MM.1S (cell line): ENCODE data around the gene MINAR2.

ENCODE experiments used
- DNase-seq: peaks from one replicate; pipeline ENCODE4 v3.0.0-alpha.2; 2015
- H2AFZ ChIP-seq: fragments of 300-600 bp; sonication (generic); 2 replicates; pipeline ENCODE4 v1.6.0; 2016; ENCODE audit warnings: antibody characterized with exemption, low read length
- H3F3A ChIP-seq: fragments of 300-600 bp; sonication (generic); 2 replicates; pipeline ENCODE4 v1.6.1; 2016; ENCODE audit warnings: mild to moderate bottlenecking, antibody characterized with exemption, low read length, moderate library complexity, mixed read lengths; ENCODE audit not compliant: insufficient read depth
- H3K27ac ChIP-seq: fragments of 300-600 bp; sonication (generic); 2 replicates; pipeline ENCODE4 v1.5.1; 2016; ENCODE audit warnings: mild to moderate bottlenecking, low read length
- H3K27me3 ChIP-seq: fragments of 300-600 bp; sonication (generic); replicated peaks from 2 replicates; pipeline ENCODE4 v1.6.0; 2016; ENCODE audit warnings: low read length; ENCODE audit not compliant: insufficient read depth
- H3K36me3 ChIP-seq: fragments of 300-600 bp; sonication (generic); replicated peaks from 2 replicates; pipeline ENCODE4 v1.6.1; 2016; ENCODE audit warnings: mild to moderate bottlenecking, low read length, mixed read lengths; ENCODE audit not compliant: insufficient read depth
- H3K4me1 ChIP-seq: fragments of 300-600 bp; sonication (generic); 2 replicates; pipeline ENCODE4 v1.6.1; 2016; ENCODE audit warnings: low read length, mixed read lengths
- H3K4me2 ChIP-seq: fragments of 300-600 bp; sonication (generic); 2 replicates; pipeline ENCODE4 v1.6.0; 2016; ENCODE audit warnings: low read depth, low read length
- H3K4me3 ChIP-seq: fragments of 300-600 bp; sonication (generic); 2 replicates; pipeline ENCODE4 v1.5.1; 2016; ENCODE audit warnings: low read length, mixed read lengths
- H3K79me2 ChIP-seq: fragments of 300-600 bp; sonication (generic); 2 replicates; pipeline ENCODE4 v1.6.1; 2016; ENCODE audit warnings: mixed run types, low read length, mixed read lengths
- H3K9ac ChIP-seq: fragments of 300-600 bp; sonication (generic); 2 replicates; pipeline ENCODE4 v1.6.1; 2016; ENCODE audit warnings: low read length, mixed read lengths
- H3K9me2 ChIP-seq: fragments of 300-600 bp; sonication (generic); replicated peaks from 2 replicates; pipeline ENCODE4 v1.6.1; 2016; ENCODE audit warnings: mild to moderate bottlenecking, low read length, mixed read lengths; ENCODE audit not compliant: insufficient read depth
- H3K9me3 ChIP-seq: fragments of 300-600 bp; sonication (generic); replicated peaks from 2 replicates; pipeline ENCODE4 v1.6.1; 2016; ENCODE audit warnings: mild to moderate bottlenecking, low read length, mixed read lengths; ENCODE audit not compliant: insufficient read depth
- H4K20me1 ChIP-seq: fragments of 300-600 bp; sonication (generic); 2 replicates; pipeline ENCODE4 v1.6.1; 2016; ENCODE audit warnings: mild to moderate bottlenecking, low read length, moderate library complexity, mixed read lengths; ENCODE audit not compliant: insufficient read depth
- CTCF ChIP-seq: fragments of 300-600 bp; sonication (generic); IDR thresholded peaks from 2 replicates; pipeline ENCODE4 v1.5.1; 2016; ENCODE audit warnings: antibody characterized with exemption, low read length, mixed read lengths
- EZH2 ChIP-seq: fragments of 300-600 bp; sonication (generic); optimal IDR thresholded peaks from 2 replicates; pipeline ENCODE3; 2017; ENCODE audit warnings: low read depth, mild to moderate bottlenecking, antibody characterized with exemption, low read length, mixed read lengths
- EZH2phosphoT487 ChIP-seq: fragments of 300-600 bp; sonication (generic); IDR thresholded peaks from 2 replicates; pipeline ENCODE4 v1.6.1; 2018; ENCODE audit warnings: antibody characterized with exemption, low read length

Gene MINAR2

GRCh38 chr5:129748913-129749880, 1.3 kb downstream of the MINAR2 start:
- Histone ChIP-seq H3K79me2 (no peaks in the 10 kb centered on the region), H3K4me1 (no peaks in the 10 kb centered on the region), H2AFZ (no peak overlapping the region), H3K9me2 (no peaks in the 10 kb centered on the region), H3K27me3 (no peaks in the 10 kb centered on the region), H3F3A (no peaks in the 10 kb centered on the region), H3K4me3 (no peak overlapping the region), H3K36me3 (no peaks in the 10 kb centered on the region), H3K4me2 (no peak overlapping the region), H3K9me3 (no peaks in the 10 kb centered on the region), H3K27ac (no peak overlapping the region), H3K9ac (no peak overlapping the region), H4K20me1 (no peaks in the 10 kb centered on the region)
- TF ChIP-seq CTCF (no peak), EZH2 (no peak), EZH2phosphoT487 (no peak)
- no peak for DNase-seq

- no peak for DNase-seq
- no peak overlapping the region for H3K9ac ChIP-seq
- H3K79me2 ChIP-seq = no peaks in the 10 kb centered on the region
- TF ChIP-seq EZH2 (no peak), CTCF (no peak)
- no peak overlapping the region for H2AFZ ChIP-seq
- no peaks in the 10 kb centered on the region for H3F3A ChIP-seq
- no peaks in the 10 kb centered on the region for H3K27me3 ChIP-seq
- no peak overlapping the region for H3K27ac ChIP-seq
- no peaks in the 10 kb centered on the region for H4K20me1 ChIP-seq
- no peak overlapping the region for H3K4me2 ChIP-seq
- H3K36me3 ChIP-seq = no peaks in the 10 kb centered on the region
- H3K4me1 ChIP-seq = no peaks in the 10 kb centered on the region
- H3K4me3 ChIP-seq = no peak overlapping the region
- no peaks in the 10 kb centered on the region for H3K9me3 ChIP-seq
- H3K9me2 ChIP-seq = no peaks in the 10 kb centered on the region
Observed at GRCh38 chr5:129760636-129761325, 12.9 kb downstream of the MINAR2 start.

GRCh38 chr5:129763651-129764050, 15.8 kb downstream of the MINAR2 start:
- H3K9me2 ChIP-seq = no peaks in the 10 kb centered on the region
- no peaks in the 10 kb centered on the region for H3K27me3 ChIP-seq
- H3K4me3 ChIP-seq = no peak overlapping the region
- TF ChIP-seq CTCF = no peak
- no peak for TF ChIP-seq EZH2
- TF ChIP-seq EZH2phosphoT487 = no peak
- no peaks in the 10 kb centered on the region for H3K9me3 ChIP-seq
- DNase-seq = no peak
- H3K4me1 ChIP-seq = no peaks in the 10 kb centered on the region
- no peak overlapping the region for H3K9ac ChIP-seq
- no peaks in the 10 kb centered on the region for H4K20me1 ChIP-seq
- no peak overlapping the region for H3K27ac ChIP-seq
- H3K36me3 ChIP-seq = no peaks in the 10 kb centered on the region
- no peaks in the 10 kb centered on the region for H3F3A ChIP-seq
- H3K79me2 ChIP-seq = no peaks in the 10 kb centered on the region
- no peak overlapping the region for H2AFZ ChIP-seq
- H3K4me2 ChIP-seq = no peak overlapping the region
